IMR-90 (cell line): Measurements from ENCODE around the gene FKBP14. TPM values are rescaled to one million over a fixed set of nuclear protein-coding genes. Genes with fewer than 3 reads are reported as not detected.
A peak's percentile ranks its signal among the peaks of the same experiment; 100 is the strongest.

ENCODE experiments used
- ATAC-seq: fragments of 200-7000 bp; cut with Tn5 transposase; 2 replicates; pipeline ENCODE4 v1.9.1; 2020; ENCODE audit warnings: low read depth, mild to moderate bottlenecking, moderate library complexity
- BruUV-seq: library from RNA; stranded (reverse); fragments of 400-500 nt; replicated peaks from 2 replicates; lab custom pipeline; 2021; lab: Mats Ljungman, UMichigan
- CTCF ChIA-PET: fragments of 300-600 bp; formaldehyde crosslinking; extraction: SDS; loops from one replicate; lab custom pipeline; 2021; ENCODE audit warnings: antibody characterized with exemption; lab: Yijun Ruan, JAX
- POLR2A ChIA-PET: fragments of 300-600 bp; sonication (Branson Sonifier 250); formaldehyde crosslinking; loops from one replicate; lab custom pipeline; 2022; ENCODE audit warnings: antibody characterized with exemption; ENCODE audit not compliant: unreplicated experiment; lab: Charles Lee
- DNase-seq: peaks from one replicate; pipeline ENCODE4 v3.0.0; 2013
- H2AFZ ChIP-seq: replicated peaks from 2 replicates; pipeline ENCODE3; 2013; ENCODE audit warnings: low read length, mild to moderate bottlenecking; ENCODE audit not compliant: poor library complexity
- H2AK5ac ChIP-seq: 2 replicates; pipeline ENCODE4 v1.6.1; 2013; ENCODE audit warnings: low read depth, low read length, inconsistent platforms
- H2AK9ac ChIP-seq: replicated peaks from 2 replicates; pipeline ENCODE3; 2013; ENCODE audit warnings: mild to moderate bottlenecking, low read depth, low read length, moderate library complexity; ENCODE audit not compliant: poor library complexity
- H2BK120ac ChIP-seq: 2 replicates; pipeline ENCODE4 v1.6.1; 2013; ENCODE audit warnings: low read depth, low read length, inconsistent platforms
- H2BK15ac ChIP-seq: 3 replicates; pipeline ENCODE4 v1.6.1; 2013; ENCODE audit warnings: low read depth, low read length, inconsistent platforms
- H2BK20ac ChIP-seq: 2 replicates; pipeline ENCODE4 v1.6.1; 2013; ENCODE audit warnings: low read depth, mild to moderate bottlenecking, inconsistent platforms, low read length, moderate library complexity
- H2BK5ac ChIP-seq: 2 replicates; pipeline ENCODE4 v1.6.1; 2013; ENCODE audit warnings: mild to moderate bottlenecking, low read depth, low read length, inconsistent platforms; ENCODE audit not compliant: poor library complexity, severe bottlenecking
- H3K14ac ChIP-seq: replicated peaks from 2 replicates; pipeline ENCODE4 v1.6.1; 2013; ENCODE audit warnings: low read depth, low read length, inconsistent platforms
- H3K18ac ChIP-seq: 2 replicates; pipeline ENCODE4 v1.6.1; 2013; ENCODE audit warnings: low read depth, low read length, control low read depth
- H3K23ac ChIP-seq: 2 replicates; pipeline ENCODE4 v1.6.1; 2013; ENCODE audit warnings: low read depth, low read length, inconsistent platforms
- H3K27ac ChIP-seq: 2 replicates; pipeline ENCODE4 v1.5.1; 2013; ENCODE audit warnings: mild to moderate bottlenecking, control low read depth, low read length; ENCODE audit not compliant: insufficient read depth
- H3K27me3 ChIP-seq: 2 replicates; pipeline ENCODE4 v1.6.1; 2013; ENCODE audit warnings: low read length; ENCODE audit not compliant: control insufficient read depth, insufficient read depth
- H3K36me3 ChIP-seq: 2 replicates; pipeline ENCODE4 v1.6.1; 2013; ENCODE audit warnings: low read length, mixed read lengths; ENCODE audit not compliant: control insufficient read depth, insufficient read depth
- H3K4ac ChIP-seq: 2 replicates; pipeline ENCODE4 v1.6.1; 2013; ENCODE audit warnings: low read depth, low read length, inconsistent platforms
- H3K4me1 ChIP-seq: 2 replicates; pipeline ENCODE4 v1.6.1; 2013; ENCODE audit warnings: low read length, mixed read lengths; ENCODE audit not compliant: control insufficient read depth, insufficient read depth
- H3K4me2 ChIP-seq: 2 replicates; pipeline ENCODE4 v1.6.1; 2013; ENCODE audit warnings: low read depth, mild to moderate bottlenecking, control low read depth, low read length, moderate library complexity
- H3K4me3 ChIP-seq: 2 replicates; pipeline ENCODE4 v1.5.1; 2013; ENCODE audit warnings: low read depth, mild to moderate bottlenecking, control low read depth, low read length, moderate library complexity; ENCODE audit not compliant: insufficient read depth
- H3K56ac ChIP-seq: 2 replicates; pipeline ENCODE4 v1.6.1; 2013; ENCODE audit warnings: low read length, inconsistent platforms; ENCODE audit not compliant: insufficient read depth; ENCODE audit errors: extremely low read depth
- H3K79me1 ChIP-seq, 2 experiments: 2 replicates each; pipeline ENCODE4 v1.6.1; 2013; ENCODE audit warnings: low read length in 2 of 2, inconsistent platforms in 1 of 2, low read depth in 1 of 2
- H3K9ac ChIP-seq: 2 replicates; pipeline ENCODE4 v1.6.1; 2013; ENCODE audit warnings: low read depth, low read length, control low read depth
- H3K9me1 ChIP-seq: 2 replicates; pipeline ENCODE4 v1.6.1; 2013; ENCODE audit warnings: low read length, inconsistent platforms; ENCODE audit not compliant: insufficient read depth
- H3K9me3 ChIP-seq: 2 replicates; pipeline ENCODE4 v1.6.1; 2013; ENCODE audit warnings: low read length; ENCODE audit not compliant: control insufficient read depth, insufficient read depth
- H4K20me1 ChIP-seq: 2 replicates; pipeline ENCODE4 v1.6.1; 2013; ENCODE audit warnings: low read length, inconsistent platforms; ENCODE audit not compliant: insufficient read depth
- H4K5ac ChIP-seq: 2 replicates; pipeline ENCODE4 v1.6.1; 2013; ENCODE audit warnings: mild to moderate bottlenecking, low read depth, low read length, control low read depth
- H4K8ac ChIP-seq, 2 experiments: 2 replicates each; pipeline ENCODE4 v1.6.1; 2013; ENCODE audit warnings: low read depth in 2 of 2, low read length in 2 of 2, control low read depth in 1 of 2, inconsistent platforms in 1 of 2
- H4K91ac ChIP-seq: 2 replicates; pipeline ENCODE4 v1.6.1; 2013; ENCODE audit warnings: low read depth, low read length, inconsistent platforms; ENCODE audit not compliant: insufficient read depth
- CEBPB ChIP-seq: IDR thresholded peaks from 2 replicates; pipeline ENCODE4 v1.6.1; 2012; ENCODE audit warnings: low read depth, low read length, improper control_type of control experiment
- CHD1 ChIP-seq: IDR thresholded peaks from 2 replicates; pipeline ENCODE4 v1.6.1; 2012; ENCODE audit warnings: low read depth, low read length, improper control_type of control experiment
- FOS ChIP-seq: fragments of 150-350 bp; IDR thresholded peaks from 2 replicates; pipeline ENCODE4 v1.6.1; 2016; ENCODE audit warnings: low read depth, low read length
- MAZ ChIP-seq: IDR thresholded peaks from 2 replicates; pipeline ENCODE4 v1.6.1; 2012; ENCODE audit warnings: low read depth, mild to moderate bottlenecking, low read length, improper control_type of control experiment, moderate library complexity, borderline replicate concordance
- RAD21 ChIP-seq: IDR thresholded peaks from 2 replicates; pipeline ENCODE4 v1.6.1; 2012; ENCODE audit warnings: low read length, improper control_type of control experiment
- USF2 ChIP-seq: fragments of 150-350 bp; IDR thresholded peaks from 2 replicates; pipeline ENCODE4 v1.6.1; 2017; ENCODE audit warnings: mild to moderate bottlenecking, antibody characterized with exemption, low read length, low read depth
- WGBS, 2 experiments: methylation state at CpG; one replicate each; pipeline versions ENCODE4 v1.1.5 to v1.1.7; 2013; ENCODE audit warnings: missing lambda C conversion rate in 2 of 2; ENCODE audit not compliant: insufficient read length in 1 of 2; ENCODE audit errors: extremely low coverage in 2 of 2; 5-methylcytosine and 5-hydroxymethylcytosine counted together
- dilution Hi-C: fragments of 300-500 bp; cut with HindIII; formaldehyde crosslinking; loops from one replicate; pipeline ENCODE4 v1.14.3; 2018; ENCODE audit warnings: low sequenced_read_pairs; ENCODE audit not compliant: unreplicated experiment
- in situ Hi-C: fragments of 300-500 bp; cut with MboI; formaldehyde crosslinking; loops from 3 replicates; pipeline ENCODE4 v1.14.3; 2019; ENCODE audit warnings: low sequenced_read_pairs, inconsistent platforms, mixed read lengths
- intact Hi-C: fragments of 100-400 bp; cut with micrococcal nuclease; formaldehyde crosslinking; loops from 2 replicates; pipeline ENCODE4 v1.10.0; 2022
- polyA plus RNA-seq, 3 experiments: library from polyadenylated mRNA; depleted of rRNA; stranded (reverse); fragments of >200 nt; gene quantifications; 2 replicates each; pipeline ENCODE4 v1.2.3, GENCODE V29; 2012; ENCODE audit warnings: low replicate concordance in 1 of 3
- total RNA-seq: library from RNA; depleted of rRNA; stranded (reverse); fragments of >200 nt; gene quantifications from 2 replicates; pipeline ENCODE4 v1.2.3, GENCODE V29; 2012

FKBP14 gene
- total and polyA plus RNA-seq, 2 of the 4 experiments (the other 2 are of a cell fraction) = 26.3 to 27.1 TPM

GRCh38 chr7:29989257-29989995 lies 37.1 kb downstream of the FKBP14 start, which contains the start of gene SCRN1:
Gene SCRN1 (minus strand): TSS chr7:29989801. CDS start chr7:29969067, 20,734 bp downstream.
- H3K56ac ChIP-seq = peak within 1 kb of the TSS; percentile 75
- peaks cover 8% of the 10 kb centered on the region for H3K9me1 ChIP-seq
- no peaks in the 10 kb centered on the region for H3K36me3 ChIP-seq
- in situ Hi-C loops (no loop called here), dilution Hi-C loops (no loop called here), intact Hi-C loops (loop anchor here (2.0 kb wide), 1 partner anchor 73 kb away; no protein-coding TSS in a partner anchor)
- peak within 1 kb of the TSS; percentile 94 for H2BK5ac ChIP-seq
- H3K4me3 ChIP-seq = peak within 1 kb of the TSS; percentile 99
- peak within 1 kb of the TSS; percentile 77; the same call in 2 of the 3 replicates for H2BK15ac ChIP-seq
- peak within 1 kb of the TSS; percentile 99 for H3K23ac ChIP-seq
- H4K91ac ChIP-seq = peak within 1 kb of the TSS; percentile 89
- H3K9me3 ChIP-seq = peaks cover 3% of the 10 kb centered on the region; the same call in 1 of the 2 replicates
- H2AFZ ChIP-seq = peak within 1 kb of the TSS; percentile 95
- peak; percentile 67 for ATAC-seq
- peak within 1 kb of the TSS; percentile 98 for H3K4ac ChIP-seq
- H3K4me1 ChIP-seq = peaks cover 10% of the 10 kb centered on the region
- H3K27me3 ChIP-seq = no peaks in the 10 kb centered on the region
- CTCF ChIA-PET = no interaction called here
- peak within 1 kb of the TSS; percentile 82 for H2BK120ac ChIP-seq
- H3K9ac ChIP-seq = peak within 1 kb of the TSS; percentile 94
- peaks cover 7 to 38% of the 10 kb centered on the region in 2 experiments; a peak in 3 of 4 replicates for H3K79me1 ChIP-seq
- peak within 1 kb of the TSS; percentile 78 for H4K5ac ChIP-seq
- H3K18ac ChIP-seq = peak within 1 kb of the TSS; percentile 75
- H3K27ac ChIP-seq = peak within 1 kb of the TSS; percentile 97
- peak within 1 kb of the TSS; percentile 92 for H2AK9ac ChIP-seq
- TF ChIP-seq CHD1 = 0 out of 2 replicates have a peak, but pooled peaks have one; percentile 18
- peak; percentile 35; the same call in 1 of the 2 replicates for TF ChIP-seq USF2
- TF ChIP-seq CEBPB = no peak
- TF ChIP-seq FOS = no peak
- TF ChIP-seq RAD21 = no peak
- peak; percentile 40; the same call in 1 of the 2 replicates for TF ChIP-seq MAZ
- BruUV-seq = no TSS peak
- H2AK5ac ChIP-seq = peak within 1 kb of the TSS; percentile 92
- peak within 1 kb of the TSS; percentile 99 for H3K14ac ChIP-seq
- DNase-seq = peak; percentile 13
- H4K20me1 ChIP-seq = peaks cover 9% of the 10 kb centered on the region
- peak within 1 kb of the TSS; percentile 90 to 99 for H4K8ac ChIP-seq
- POLR2A ChIA-PET = no interaction called here
- 0% methylated on average over 17 of the region's 79 CpGs; no CpG with 5 or more reads in 1 of the 2 experiments for WGBS, 2 experiments
- H2BK20ac ChIP-seq = no peak within 1 kb of the TSS; the same call in 1 of the 2 replicates
- H3K4me2 ChIP-seq = peak within 1 kb of the TSS; percentile 89
